Skeletal muscle tissue (tissue), 4 donors: ENCODE data around the gene DSE. TPM values are rescaled to one million over a fixed set of nuclear protein-coding genes. Genes with fewer than 3 reads are reported as not detected.
"Not testable (repeated sequence)": the region's sequence is repeated elsewhere in the genome, so short reads cannot be mapped to it uniquely, and the experiment has no call there.

Experiments
- H3K27ac ChIP-seq: one replicate; pipeline ENCODE4 v1.7.0; 2013; ENCODE audit warnings: mild to moderate bottlenecking, low read depth, low read length, inconsistent platforms
- H3K27me3 ChIP-seq, 3 donors: one replicate each; pipeline ENCODE4 v1.7.0; 2013; ENCODE audit warnings: low read length in 3 of 3; ENCODE audit not compliant: control insufficient read depth in 3 of 3, insufficient read depth in 3 of 3
- H3K36me3 ChIP-seq, 3 donors: one replicate each; pipeline ENCODE4 v1.7.0; 2013; ENCODE audit warnings: low read length in 3 of 3; ENCODE audit not compliant: control insufficient read depth in 3 of 3, insufficient read depth in 3 of 3
- H3K4me1 ChIP-seq, 3 donors: one replicate each; pipeline ENCODE4 v1.7.0; 2013; ENCODE audit warnings: low read length in 3 of 3, mild to moderate bottlenecking in 3 of 3; ENCODE audit not compliant: control insufficient read depth in 3 of 3, insufficient read depth in 3 of 3
- H3K4me3 ChIP-seq, 3 donors: one replicate each; pipeline ENCODE4 v1.7.0; 2013; ENCODE audit warnings: low read length in 3 of 3
- H3K9ac ChIP-seq, 3 donors: one replicate each; pipeline ENCODE4 v1.7.0; 2013; ENCODE audit warnings: low read length in 3 of 3, mild to moderate bottlenecking in 3 of 3, moderate library complexity in 2 of 3, low read depth in 1 of 3
- H3K9me3 ChIP-seq, 3 donors: one replicate each; pipeline ENCODE4 v1.7.0; 2013; ENCODE audit warnings: low read length in 3 of 3; ENCODE audit not compliant: control insufficient read depth in 3 of 3
- total RNA-seq: library from RNA; depleted of rRNA; stranded (reverse); fragments of >200 nt; gene quantifications from one replicate; pipeline ENCODE4 v1.2.3, GENCODE V29; 2014
- donor health status: Osteomylitis.

Gene DSE
- total RNA-seq, 1 donor from 2014 or later: 26.1 TPM

- Histone ChIP-seq H3K9ac (no peak overlapping the region), H3K4me3 (no peak overlapping the region), H3K4me1 (no peaks in the 10 kb centered on the region), H3K36me3 (no peaks in the 10 kb centered on the region), H3K9me3 (no peaks in the 10 kb centered on the region), H3K27ac (no peak overlapping the region), H3K27me3 (no peaks in the 10 kb centered on the region)
These were observed 38.7 kb upstream of the DSE start for GRCh38 chr6:116332096-116332495.

DNA sequence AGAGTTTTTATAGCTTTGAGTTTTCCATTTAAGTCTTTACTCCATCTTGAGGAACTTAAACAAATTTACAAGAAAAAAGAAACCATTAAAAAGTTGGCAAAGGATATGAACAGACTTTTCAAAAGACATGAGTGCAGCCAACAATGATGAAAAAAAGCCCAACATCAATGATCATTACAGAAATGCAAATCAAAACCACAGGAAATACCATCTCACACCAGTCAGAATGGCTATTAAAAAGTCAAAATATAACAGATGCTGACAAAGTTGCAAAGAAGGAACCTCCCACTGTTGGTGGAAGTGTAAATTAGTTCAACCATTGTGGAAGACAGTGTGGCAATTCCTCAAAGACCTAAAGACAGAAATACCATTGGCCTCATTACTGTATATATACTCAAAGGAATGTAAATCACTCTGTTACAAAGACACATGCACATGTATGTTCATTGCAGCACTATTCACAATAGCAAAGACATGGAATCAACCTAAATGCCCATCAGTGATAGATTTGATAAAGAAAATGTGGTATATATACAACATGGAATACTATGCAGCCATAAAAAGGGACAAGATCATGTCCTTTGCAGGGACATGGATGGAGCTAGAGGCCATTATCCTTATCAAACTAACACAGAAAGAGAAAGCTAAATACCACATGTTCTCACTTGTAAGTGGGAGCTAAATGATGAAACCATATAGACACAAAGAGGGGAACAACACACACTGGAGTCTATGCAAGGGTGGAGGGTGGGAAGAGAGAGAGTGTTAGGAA is 35.9 kb upstream of the DSE start:
- not testable (repeated sequence) for H3K9ac ChIP-seq, H3K4me1 ChIP-seq, H3K27me3 ChIP-seq

DNA sequence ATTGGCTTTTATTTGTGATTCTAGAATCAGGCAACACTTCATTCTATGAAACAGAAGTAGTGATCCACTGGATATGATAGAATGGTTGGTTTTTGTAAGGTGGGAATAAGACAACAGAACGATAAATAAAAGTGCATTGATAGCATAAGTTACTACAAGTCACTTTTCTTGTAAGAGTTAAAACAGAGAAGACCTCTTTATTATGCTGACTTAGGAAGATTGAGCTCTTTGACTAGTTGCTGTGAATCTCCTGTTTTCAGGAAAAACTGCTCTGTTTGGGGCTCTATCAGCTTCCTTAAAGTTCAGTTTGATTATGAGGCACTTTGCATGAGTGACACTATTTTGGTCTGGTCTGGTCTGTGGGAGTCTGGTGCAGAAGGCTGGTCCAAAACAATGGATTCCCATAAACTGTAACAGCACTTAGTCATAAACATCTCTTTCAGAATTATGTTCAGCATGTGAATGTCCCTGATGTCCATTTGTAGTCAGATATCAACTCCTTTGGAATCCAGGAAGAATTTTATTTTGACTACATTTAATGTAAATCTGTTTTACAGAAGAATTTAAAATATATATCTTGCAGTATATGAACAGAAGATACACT is 35.0 kb upstream of the DSE start:
- Histone ChIP-seq H3K4me3 (no peak overlapping the region), H3K27ac (no peak overlapping the region), H3K36me3 (no peaks in the 10 kb centered on the region), H3K27me3 (no peaks in the 10 kb centered on the region), H3K4me1 (no peaks in the 10 kb centered on the region), H3K9me3 (no peaks in the 10 kb centered on the region), H3K9ac (no peak overlapping the region)

More for the DNA sequence above, 35.9 kb upstream of the DSE start:
- H3K9me3 ChIP-seq, H3K36me3 ChIP-seq, H3K27ac ChIP-seq, H3K4me3 ChIP-seq: not testable (repeated sequence)

DNA sequence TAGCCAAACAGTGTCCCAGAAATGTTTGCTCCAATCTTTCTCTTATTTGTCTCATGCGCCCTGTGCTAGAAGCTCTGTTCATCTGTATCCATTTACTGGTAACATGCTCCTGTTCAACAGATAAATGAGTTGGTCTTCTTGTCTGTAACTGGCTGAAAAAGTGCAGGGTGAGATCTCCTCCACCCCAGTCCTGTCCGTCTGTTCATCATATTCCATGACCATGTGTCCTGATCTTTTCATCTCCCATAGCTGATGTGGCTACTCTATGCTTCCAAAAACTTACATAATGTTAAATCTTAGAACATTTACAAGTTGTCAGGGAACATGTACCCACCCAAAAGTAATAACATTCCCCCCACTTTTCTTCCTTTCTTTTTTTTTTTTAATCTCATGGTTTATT is 31.8 kb upstream of the DSE start:
- Histone ChIP-seq H3K27me3 (no peaks in the 10 kb centered on the region), H3K4me1 (no peaks in the 10 kb centered on the region), H3K9me3 (no peaks in the 10 kb centered on the region)

DNA sequence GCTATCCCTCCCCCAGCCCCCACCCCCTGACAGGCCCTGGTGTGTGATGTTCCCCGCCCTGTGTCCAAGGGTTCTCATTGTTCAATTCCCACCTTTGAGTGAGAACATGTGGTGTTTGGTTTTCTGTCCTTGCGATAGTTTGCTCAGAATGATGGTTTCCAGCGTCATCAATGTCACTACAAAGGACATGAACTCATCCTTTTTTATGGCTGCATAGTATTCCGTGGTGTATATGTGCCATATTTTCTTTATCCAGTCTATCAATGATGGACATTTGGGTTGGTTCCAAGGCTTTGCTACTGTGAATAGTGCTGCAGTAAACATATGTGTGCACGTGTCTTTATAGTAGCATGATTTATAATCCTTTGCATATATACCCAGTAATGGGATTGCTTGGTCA is 30.1 kb upstream of the DSE start:
- not testable (repeated sequence) for H3K4me3 ChIP-seq, H3K36me3 ChIP-seq, H3K4me1 ChIP-seq, H3K9ac ChIP-seq, H3K27me3 ChIP-seq, H3K9me3 ChIP-seq, H3K27ac ChIP-seq

More for the DNA sequence above, 31.8 kb upstream of the DSE start:
- Histone ChIP-seq H3K9ac (no peak overlapping the region), H3K27ac (no peak overlapping the region), H3K4me3 (no peak overlapping the region), H3K36me3 (no peaks in the 10 kb centered on the region)

DNA sequence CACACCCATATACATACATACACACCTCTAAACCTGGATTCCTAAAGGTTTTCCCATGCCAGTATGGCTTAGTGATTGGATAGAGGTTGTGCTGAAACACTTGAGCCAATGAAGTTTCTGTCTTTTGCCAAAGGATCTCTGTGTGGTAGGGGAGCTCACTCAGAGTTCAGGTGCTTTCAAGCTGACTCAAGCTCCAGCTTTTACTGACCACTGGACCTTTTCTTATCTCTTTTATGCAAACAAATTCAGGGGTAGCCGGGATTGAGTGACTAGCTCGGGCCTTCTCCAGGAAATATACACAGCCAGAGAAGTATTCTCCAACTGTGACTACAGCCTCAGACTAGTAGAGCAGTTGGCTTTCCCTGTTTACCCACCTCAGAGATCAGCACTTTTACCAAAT is 21.5 kb upstream of the DSE start:
- peaks cover 0 to 6% (median 0%) of the 10 kb centered on the region in 3 donors for H3K4me1 ChIP-seq
- H3K36me3 ChIP-seq: no peaks in the 10 kb centered on the region
- no peak overlapping the region for H3K4me3 ChIP-seq
- H3K9ac ChIP-seq: no peak overlapping the region
- no peak overlapping the region for H3K27ac ChIP-seq
- H3K9me3 ChIP-seq: no peaks in the 10 kb centered on the region
- no peaks in the 10 kb centered on the region for H3K27me3 ChIP-seq

GRCh38 chr6:116351101-116351500 is 19.6 kb upstream of the DSE start:
- no peak overlapping the region for H3K27ac ChIP-seq
- no peak overlapping the region for H3K4me3 ChIP-seq
- no peak overlapping the region for H3K9ac ChIP-seq
- no peaks in the 10 kb centered on the region for H3K27me3 ChIP-seq
- H3K4me1 ChIP-seq: peaks cover 0 to 6% (median 0%) of the 10 kb centered on the region in 3 donors
- no peaks in the 10 kb centered on the region for H3K36me3 ChIP-seq
- no peaks in the 10 kb centered on the region for H3K9me3 ChIP-seq

- H3K4me1 ChIP-seq: peaks cover 0 to 6% (median 0%) of the 10 kb centered on the region in 3 donors
- no peaks in the 10 kb centered on the region for H3K36me3 ChIP-seq
- no peaks in the 10 kb centered on the region for H3K9me3 ChIP-seq
- no peak overlapping the region for H3K9ac ChIP-seq
- peak overlapping the region; percentile 12 for H3K27ac ChIP-seq
- H3K27me3 ChIP-seq: no peaks in the 10 kb centered on the region
- no peak overlapping the region for H3K4me3 ChIP-seq
These were observed 18.0 kb upstream of the DSE start for GRCh38 chr6:116352515-116353471.

- Histone ChIP-seq H3K4me3 (no peak overlapping the region), H3K27me3 (no peaks in the 10 kb centered on the region), H3K9me3 (no peaks in the 10 kb centered on the region), H3K9ac (no peak overlapping the region), H3K36me3 (no peaks in the 10 kb centered on the region), H3K27ac (no peak overlapping the region), H3K4me1 (peaks cover 0 to 6% (median 0%) of the 10 kb centered on the region in 3 donors)
These were observed 16.5 kb upstream of the DSE start for GRCh38 chr6:116354236-116354635.

- Histone ChIP-seq H3K4me1 (peaks cover 0 to 6% (median 0%) of the 10 kb centered on the region in 3 donors), H3K9me3 (no peaks in the 10 kb centered on the region), H3K9ac (no peak overlapping the region), H3K4me3 (no peak overlapping the region), H3K36me3 (no peaks in the 10 kb centered on the region), H3K27me3 (no peaks in the 10 kb centered on the region), H3K27ac (no peak overlapping the region)
These were observed 15.0 kb upstream of the DSE start for GRCh38 chr6:116355796-116356195.
